GM12872 (cell line): ENCODE results near the gene RIMOC1.

Experiments
- CTCF ChIP-seq: IDR thresholded peaks from 3 replicates; pipeline ENCODE4 v1.5.1; 2011; ENCODE audit warnings: low read depth, mild to moderate bottlenecking, low read length, moderate library complexity; ENCODE audit not compliant: insufficient read depth

Gene RIMOC1

GRCh38 chr5:41869724-41870626 lies 34.2 kb upstream of the RIMOC1 start, which contains the start of gene OXCT1:
Gene OXCT1, minus strand, starts transcription at chr5:41870425. Its CDS starts 67 bp downstream, at chr5:41870358.
- no peak for TF ChIP-seq CTCF

- no peak for TF ChIP-seq CTCF
Observed at GRCh38 chr5:41870627-41871048, 33.5 kb upstream of the RIMOC1 start.

- TF ChIP-seq CTCF, result no peak
Observed at GRCh38 chr5:41871852-41872251, 32.3 kb upstream of the RIMOC1 start.

- no peak for TF ChIP-seq CTCF
Observed at GRCh38 chr5:41874512-41875060, 29.6 kb upstream of the RIMOC1 start.

GRCh38 chr5:41875121-41875520 lies 29.0 kb upstream of the RIMOC1 start:
- no peak for TF ChIP-seq CTCF

GRCh38 chr5:41876678-41877077 lies 27.5 kb upstream of the RIMOC1 start:
- no peak for TF ChIP-seq CTCF

GRCh38 chr5:41877408-41877807 lies 26.7 kb upstream of the RIMOC1 start:
- no peak for TF ChIP-seq CTCF
